Lower leg skin (tissue), 4 donors: ENCODE measurements around the gene TMA7. TPM values are rescaled to one million over a fixed set of nuclear protein-coding genes. Genes with fewer than 3 reads are reported as not detected.
"Not testable (repeated sequence)": the region's sequence is repeated elsewhere in the genome, so short reads cannot be mapped to it uniquely, and the experiment has no call there.

Source experiments
- DNase-seq, 2 donors: peaks; one replicate each; pipeline ENCODE4 v3.0.0-alpha.2; 2019; ENCODE audit warnings: low spot score in 2 of 2
- H3K4me3 ChIP-seq: fragments of 200-600 bp; sonication (generic); 2 replicates; pipeline ENCODE4 v1.5.1; 2017; ENCODE audit warnings: mild to moderate bottlenecking, low read depth; ENCODE audit not compliant: poor library complexity, severe bottlenecking
- CTCF ChIP-seq, 3 donors: fragments of 450-650 bp; IDR thresholded peaks; one replicate each; pipeline ENCODE4 v1.5.1; 2016; ENCODE audit warnings: antibody characterized with exemption in 3 of 3, mild to moderate bottlenecking in 3 of 3, moderate library complexity in 2 of 3
- POLR2A ChIP-seq, 2 donors: fragments of 450-650 bp; IDR thresholded peaks; one replicate each; pipeline ENCODE4 v1.6.1; 2016 to 2017; ENCODE audit warnings: antibody characterized with exemption in 2 of 2, mild to moderate bottlenecking in 1 of 2, moderate library complexity in 1 of 2
- WGBS, 2 donors: methylation state at CpG; one replicate each; pipeline ENCODE4 v1.1.5; 2018; 5-methylcytosine and 5-hydroxymethylcytosine counted together
- intact Hi-C: fragments of 100-400 bp; cut with DNase I; formaldehyde crosslinking; loops from one replicate; pipeline ENCODE4 v1.15.0; 2023; ENCODE audit warnings: low total_unique reads
- total RNA-seq, 4 donors: library from RNA; depleted of rRNA; stranded (reverse); fragments of >200 nt; gene quantifications; one replicate each; pipeline ENCODE4 v1.1.0, GENCODE V29; 2016

Gene TMA7
- total RNA-seq, 4 donors from 2014 or later, result 173 to 271 (median 250) TPM

- no peak for DNase-seq
- TF ChIP-seq CTCF (IDR thresholded peaks at IDR 0.05) (no peak), POLR2A (IDR thresholded peaks at IDR 0.05) (no peak)
- 85 to 91% methylated on average over 9 of the region's 9 CpGs for WGBS, 2 donors
- intact Hi-C loops, result no loop called here
- no peak overlapping the region for H3K4me3 ChIP-seq
Measured at GRCh38 chr3:48477959-48478520, 38.0 kb downstream of the TMA7 start.

- intact Hi-C loops, result no loop called here
Measured at GRCh38 chr3:48478626-48479555, 38.8 kb downstream of the TMA7 start.

GRCh38 chr3:48480891-48481290 is 40.8 kb downstream of the TMA7 start:
- DNase-seq, H3K4me3 ChIP-seq, intact Hi-C loops: not testable (repeated sequence)
- WGBS, 2 donors, result 95 to 98% methylated on average over 11 of the region's 11 CpGs

More at GRCh38 chr3:48478626-48479555, 38.8 kb downstream of the TMA7 start:
- WGBS, 2 donors, result 81 to 84% methylated on average over 13 to 19 of the region's 19 CpGs
- no peak overlapping the region for H3K4me3 ChIP-seq
- DNase-seq, result no peak
- TF ChIP-seq CTCF (IDR thresholded peaks at IDR 0.05) (no peak), POLR2A (IDR thresholded peaks at IDR 0.05) (no peak)

- 95 to 96% methylated on average over 6 of the region's 6 CpGs for WGBS, 2 donors
- DNase-seq, intact Hi-C loops, H3K4me3 ChIP-seq: not testable (repeated sequence)
Measured at GRCh38 chr3:48482822-48483221, 42.8 kb downstream of the TMA7 start.

GRCh38 chr3:48486952-48487351 is 46.9 kb downstream of the TMA7 start:
- WGBS, 2 donors, result 93 to 99% methylated on average over 5 of the region's 5 CpGs
- intact Hi-C loops, result no loop called here
- no peak overlapping the region for H3K4me3 ChIP-seq
- DNase-seq, result no peak
- TF ChIP-seq CTCF (IDR thresholded peaks at IDR 0.05), result no peak
- TF ChIP-seq POLR2A (IDR thresholded peaks at IDR 0.05), result no peak

- no peak for DNase-seq
- WGBS, 2 donors, result 46 to 54% methylated on average over 7 of the region's 7 CpGs
- intact Hi-C loops, result no loop called here
- no peak overlapping the region for H3K4me3 ChIP-seq
- TF ChIP-seq CTCF (IDR thresholded peaks at IDR 0.05) (no peak), POLR2A (IDR thresholded peaks at IDR 0.05) (no peak)
Measured at GRCh38 chr3:48492461-48493202, 52.6 kb downstream of the TMA7 start.
